GM15510 (cell line): ENCODE results near the gene NOLC1.

Experiments used
- POLR2A ChIP-seq: IDR thresholded peaks from 3 replicates; pipeline ENCODE4 v1.6.1; 2011; ENCODE audit warnings: borderline replicate concordance; ENCODE audit not compliant: insufficient read length; ENCODE audit errors: extremely low read depth

The NOLC1 gene

GRCh38 chr10:102118867-102119266, 33.3 kb upstream of the NOLC1 start:
- TF ChIP-seq POLR2A, result no peak

- no peak for TF ChIP-seq POLR2A
Observed at GRCh38 chr10:102119417-102120141, 32.6 kb upstream of the NOLC1 start.

GRCh38 chr10:102120142-102120990, 31.8 kb upstream of the NOLC1 start, which contains the start of gene LDB1:
Gene LDB1 (minus strand): TSS chr10:102120368. CDS start chr10:102120110, 258 bp downstream.
- peak; percentile 80 for TF ChIP-seq POLR2A

GRCh38 chr10:102120991-102121738, 31.0 kb upstream of the NOLC1 start:
- TF ChIP-seq POLR2A, result no peak

- no peak for TF ChIP-seq POLR2A
Observed at GRCh38 chr10:102121739-102122372, 30.3 kb upstream of the NOLC1 start.

- no peak for TF ChIP-seq POLR2A
Observed at GRCh38 chr10:102122450-102122849, 29.7 kb upstream of the NOLC1 start.

GRCh38 chr10:102123223-102123622, 29.0 kb upstream of the NOLC1 start:
- TF ChIP-seq POLR2A, result no peak

GRCh38 chr10:102131286-102132170, 20.7 kb upstream of the NOLC1 start:
- no peak for TF ChIP-seq POLR2A

GRCh38 chr10:102132193-102132562, 20.0 kb upstream of the NOLC1 start:
- no peak for TF ChIP-seq POLR2A

GRCh38 chr10:102132563-102133372, 19.4 kb upstream of the NOLC1 start, which contains the start of gene PPRC1:
Gene PPRC1 (plus strand): TSS chr10:102133040. CDS start chr10:102133069, 29 bp downstream.
- peak; percentile 92 for TF ChIP-seq POLR2A

- TF ChIP-seq POLR2A, result no peak
Observed at GRCh38 chr10:102133373-102134195, 18.6 kb upstream of the NOLC1 start.

- TF ChIP-seq POLR2A, result no peak
Observed at GRCh38 chr10:102134416-102134815, 17.8 kb upstream of the NOLC1 start.
